Neural cell (in vitro differentiated cells): ENCODE results near the gene TMEM132C.

ENCODE experiments used
- CTCF ChIP-seq: fragments of 450-650 bp; IDR thresholded peaks from 2 replicates; pipeline ENCODE4 v1.5.1; 2014; ENCODE audit warnings: antibody characterized with exemption, mild to moderate bottlenecking, moderate library complexity; ENCODE audit not compliant: poor library complexity, severe bottlenecking
- EP300 ChIP-seq: fragments of 450-650 bp; conservative IDR thresholded peaks from 2 replicates; pipeline ENCODE4 v1.6.1; 2014; ENCODE audit warnings: antibody characterized with exemption, mild to moderate bottlenecking, moderate library complexity; ENCODE audit not compliant: poor library complexity, severe bottlenecking
- EZH2 ChIP-seq: fragments of 200-600, 300-800 bp; shearing (Covaris generic), sonication (generic); IDR thresholded peaks from 2 replicates; pipeline ENCODE4 v1.6.1; 2014; ENCODE audit warnings: antibody characterized with exemption, low read length, borderline replicate concordance, mild to moderate bottlenecking; ENCODE audit not compliant: insufficient read depth, poor library complexity, severe bottlenecking
- MXI1 ChIP-seq: fragments of 450-650 bp; conservative IDR thresholded peaks from 2 replicates; pipeline ENCODE4 v1.6.1; 2014; ENCODE audit warnings: antibody characterized with exemption, mild to moderate bottlenecking; ENCODE audit not compliant: poor library complexity, severe bottlenecking
- POLR2AphosphoS5 ChIP-seq: IDR thresholded peaks from 2 replicates; pipeline ENCODE4 v1.6.1; 2012
- RAD21 ChIP-seq: fragments of 450-650 bp; conservative IDR thresholded peaks from 2 replicates; pipeline ENCODE4 v1.6.1; 2014; ENCODE audit warnings: antibody characterized with exemption, mild to moderate bottlenecking, moderate library complexity
- REST ChIP-seq: IDR thresholded peaks from 2 replicates; pipeline ENCODE4 v1.6.1; 2012; ENCODE audit warnings: borderline replicate concordance
- SMC3 ChIP-seq: fragments of 450-650 bp; conservative IDR thresholded peaks from 2 replicates; pipeline ENCODE4 v1.6.1; 2014; ENCODE audit warnings: antibody characterized with exemption, mild to moderate bottlenecking, moderate library complexity; ENCODE audit not compliant: poor library complexity
- TAF1 ChIP-seq: IDR thresholded peaks from 2 replicates; pipeline ENCODE4 v1.6.1; 2012; ENCODE audit warnings: low read depth

- no peak for TF ChIP-seq POLR2AphosphoS5
- TF ChIP-seq REST, result no peak
- peak; percentile 46 for TF ChIP-seq CTCF
- no peak for TF ChIP-seq EZH2
- no peak for TF ChIP-seq TAF1
- TF ChIP-seq EP300, result no peak
- TF ChIP-seq MXI1, result no peak
- peak; percentile 28 for TF ChIP-seq RAD21
- TF ChIP-seq SMC3, result peak; percentile 46
Measured at GRCh38 chr12:128387811-128388422, 120.9 kb downstream of the TMEM132C start.
